Activated CD4-positive, alpha-beta T cell treated with anti-CD3 and anti-CD28 coated beads, Interleukin-2, Interleukin-6, amounts not matched to agents 100 ng/mL and 50 ng/mL, durations not matched to agents 16 hours and 8 hours (primary cell): ENCODE data around the gene WDR62.
"Not testable (repeated sequence)": the region's sequence is repeated elsewhere in the genome, so short reads cannot be mapped to it uniquely, and the experiment has no call there.

Experiments used
- DNase-seq: peaks from one replicate; pipeline ENCODE4 v3.0.0-alpha.2; 2020

The WDR62 gene

DNA sequence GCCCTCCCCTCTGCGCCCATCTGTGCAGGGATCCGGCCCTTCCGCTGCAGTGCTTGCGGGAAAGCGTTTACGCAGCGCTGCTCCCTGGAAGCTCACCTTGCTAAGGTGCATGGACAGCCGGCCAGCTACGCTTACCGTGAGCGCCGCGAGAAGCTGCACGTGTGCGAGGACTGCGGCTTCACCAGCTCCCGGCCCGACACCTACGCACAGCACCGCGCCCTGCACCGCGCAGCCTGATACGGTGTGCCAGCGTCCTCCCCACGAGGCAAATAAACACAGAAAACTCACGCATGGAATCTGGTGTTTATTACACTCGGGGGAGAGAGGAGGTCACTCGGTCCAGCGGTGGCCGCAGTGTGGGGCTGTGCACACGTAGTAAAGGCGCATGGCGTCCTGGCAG is 58.7 kb downstream of the WDR62 start:
- DNase-seq, result no peak

- DNase-seq, result peak; percentile 15
Measured at GRCh38 chr19:36113894-36114720, 59.4 kb downstream of the WDR62 start.

GRCh38 chr19:36114721-36115452 is 60.2 kb downstream of the WDR62 start, which contains the start of gene POLR2I:
TSS of gene POLR2I (minus strand) at chr19:36114875. CDS start at chr19:36114856, 19 bp downstream.
- DNase-seq, result peak; percentile 100

- DNase-seq, result peak; percentile 92
Measured at GRCh38 chr19:36115453-36116343, 61.0 kb downstream of the WDR62 start, which contains the start of gene TBCB. TSS of gene TBCB (plus strand) at chr19:36115468. CDS start at chr19:36115561, 93 bp downstream.

GRCh38 chr19:36116344-36116637 is 61.6 kb downstream of the WDR62 start:
- DNase-seq, result no peak

- no peak for DNase-seq
Measured at GRCh38 chr19:36120092-36120983, 65.6 kb downstream of the WDR62 start.

GRCh38 chr19:36120984-36121358 is 66.3 kb downstream of the WDR62 start:
- DNase-seq, result no peak

- no peak for DNase-seq
Measured at GRCh38 chr19:36121486-36122124, 66.9 kb downstream of the WDR62 start.

DNA sequence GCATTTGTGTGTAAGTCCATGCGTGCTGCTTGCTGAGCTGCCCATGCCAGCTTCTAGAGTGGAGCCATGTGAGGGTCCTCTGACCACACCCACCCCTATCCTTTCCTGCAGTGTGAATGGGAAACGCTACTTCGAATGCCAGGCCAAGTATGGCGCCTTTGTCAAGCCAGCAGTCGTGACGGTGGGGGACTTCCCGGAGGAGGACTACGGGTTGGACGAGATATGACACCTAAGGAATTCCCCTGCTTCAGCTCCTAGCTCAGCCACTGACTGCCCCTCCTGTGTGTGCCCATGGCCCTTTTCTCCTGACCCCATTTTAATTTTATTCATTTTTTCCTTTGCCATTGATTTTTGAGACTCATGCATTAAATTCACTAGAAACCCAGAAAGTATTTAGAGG is 70.9 kb downstream of the WDR62 start:
- peak; percentile 19 for DNase-seq

DNA sequence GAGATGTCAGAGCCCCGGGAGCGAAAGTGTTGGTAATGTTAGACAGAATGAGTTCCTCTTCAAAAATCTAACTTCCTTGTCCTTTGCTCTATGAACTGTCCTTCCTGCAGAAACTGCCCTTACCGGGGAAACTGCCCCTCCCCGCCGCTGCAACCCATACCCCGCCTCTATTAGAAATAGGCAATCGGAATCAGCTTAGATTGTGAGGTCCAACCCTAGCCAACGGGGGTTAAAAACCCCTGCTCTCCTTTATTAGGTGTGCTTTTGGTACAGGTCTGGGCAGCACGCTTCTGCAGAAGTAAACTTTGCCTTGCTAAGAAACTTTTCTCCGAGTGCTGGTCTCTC is 73.7 kb downstream of the WDR62 start:
- peak; percentile 31 for DNase-seq

DNA sequence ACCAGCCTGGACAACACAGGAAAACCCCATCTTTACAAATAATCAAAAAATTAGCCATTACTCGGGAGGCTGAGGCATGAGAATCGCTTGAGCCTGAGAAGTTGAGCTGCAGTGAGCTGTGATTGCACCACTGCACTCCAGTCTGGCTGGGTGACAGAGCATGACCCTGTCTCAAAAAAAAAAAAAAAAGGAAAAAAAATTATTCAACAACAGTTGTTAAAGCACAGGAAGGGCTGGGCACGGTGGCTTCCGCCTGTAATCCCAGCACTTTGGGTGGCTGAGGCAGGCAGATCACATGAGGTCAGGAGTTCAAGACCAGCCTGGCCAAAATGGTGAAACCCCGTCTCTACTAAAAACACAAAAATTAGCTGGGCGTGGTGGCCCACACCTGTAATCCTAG is 76.5 kb downstream of the WDR62 start:
- not testable (repeated sequence) for DNase-seq

DNA sequence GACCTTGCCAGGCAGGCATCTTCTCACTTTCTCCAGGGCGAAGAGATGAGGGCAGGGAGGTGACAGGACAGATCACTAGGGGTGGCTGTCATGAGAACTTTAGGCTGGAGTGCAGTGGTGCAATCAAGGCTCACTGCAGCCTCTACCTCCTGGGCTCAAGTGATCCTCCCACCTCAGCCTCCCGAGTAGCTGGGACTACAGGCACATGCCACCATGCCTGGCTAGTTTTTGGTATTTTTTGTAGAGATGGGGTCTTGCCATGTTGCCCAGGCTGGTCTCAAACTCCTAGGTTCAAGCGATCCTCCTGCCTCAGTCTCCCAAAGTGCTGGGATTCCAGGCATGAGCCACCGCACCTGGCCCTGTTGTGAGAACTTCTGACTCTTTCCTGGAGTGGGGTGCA is 80.2 kb downstream of the WDR62 start:
- DNase-seq, result not testable (repeated sequence)

- peak; percentile 41 for DNase-seq
Measured at GRCh38 chr19:36136964-36137686, 82.4 kb downstream of the WDR62 start.

- no peak for DNase-seq
Measured at GRCh38 chr19:36139120-36139472, 84.4 kb downstream of the WDR62 start.

DNA sequence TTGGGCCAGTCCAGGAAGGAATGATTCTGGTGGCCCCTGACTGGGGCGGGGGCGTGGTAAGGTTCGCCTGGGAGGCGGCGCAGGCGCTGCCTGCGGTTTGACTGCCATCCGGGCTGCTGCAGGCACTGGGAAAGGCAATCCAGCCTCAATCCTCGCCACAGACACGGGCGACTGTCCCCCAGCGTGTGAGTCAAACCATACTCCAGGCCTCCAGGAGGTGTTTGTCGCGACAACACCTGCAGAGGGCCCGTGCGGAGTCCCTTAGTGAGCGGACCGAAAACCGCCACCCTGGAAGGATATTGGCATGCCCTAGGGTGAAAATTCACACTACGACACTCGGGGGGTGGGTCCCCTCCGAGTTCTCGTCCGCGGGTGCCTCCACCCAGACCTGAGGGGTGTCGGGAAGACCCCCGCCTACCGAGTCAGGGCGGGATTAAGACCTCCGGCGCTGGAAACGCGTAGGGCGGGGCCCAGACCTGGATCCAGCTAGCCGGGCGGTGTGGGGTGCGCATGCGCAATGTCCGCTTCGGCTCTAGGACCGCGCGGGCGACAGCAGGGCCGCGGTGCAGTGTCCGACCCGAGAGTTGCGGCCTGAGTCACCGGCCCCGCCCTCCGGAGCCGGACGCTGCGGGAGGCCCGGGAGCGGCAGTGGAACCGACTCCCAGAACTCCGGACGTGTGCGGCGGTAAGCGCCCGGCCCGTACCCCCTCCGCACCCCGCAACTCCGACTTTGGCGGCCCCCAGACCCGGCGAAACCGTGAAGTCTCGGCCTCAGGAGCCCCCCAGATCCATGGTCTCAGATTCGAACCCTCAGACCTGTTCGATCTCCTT is 85.0 kb downstream of the WDR62 start, which contains the start of gene CAPNS1:
Gene CAPNS1, plus strand, starts transcription at position 594 of the 831 bp plus-strand sequence. CDS start 946 bp downstream, outside the sequence.
- DNase-seq, result peak; percentile 97

GRCh38 chr19:36140304-36141038 is 85.8 kb downstream of the WDR62 start:
- peak; percentile 67 for DNase-seq

- DNase-seq, result peak; percentile 95
Measured at GRCh38 chr19:36141039-36141927, 86.6 kb downstream of the WDR62 start.

GRCh38 chr19:36142046-36142445 is 87.3 kb downstream of the WDR62 start:
- DNase-seq, result no peak
